Activated CD8-positive, alpha-beta memory T cell treated with anti-CD3 and anti-CD28 coated beads for 4 hours (primary cell): ENCODE data around the gene ATF7.
"Not testable (repeated sequence)": the region's sequence is repeated elsewhere in the genome, so short reads cannot be mapped to it uniquely, and the experiment has no call there.

Experiments used
- DNase-seq, 2 donors: peaks; one replicate each; pipeline ENCODE4 v3.0.0-alpha.2; 2020; ENCODE audit warnings: low read depth in 2 of 2

ATF7 gene

DNA sequence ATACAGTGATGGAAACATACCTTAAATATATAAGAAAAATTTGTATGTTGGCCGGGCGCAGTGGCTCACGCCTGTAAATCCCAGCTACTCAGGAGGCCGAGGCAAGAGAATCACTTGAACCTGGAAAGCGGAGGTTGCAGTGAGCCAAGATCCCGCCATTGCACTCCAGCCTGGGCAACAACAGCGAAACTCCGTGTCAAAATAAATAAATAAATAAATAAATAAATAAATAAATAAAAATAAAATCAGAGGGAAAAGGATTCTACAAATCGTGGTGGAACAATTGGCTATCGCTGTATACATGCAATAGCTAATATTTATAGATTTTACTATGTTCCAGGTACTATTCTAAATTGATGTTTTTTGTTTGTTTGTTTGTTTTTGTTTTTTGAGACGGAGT, 1.7 kb upstream of the ATF7 start:
- DNase-seq: no peak

DNA sequence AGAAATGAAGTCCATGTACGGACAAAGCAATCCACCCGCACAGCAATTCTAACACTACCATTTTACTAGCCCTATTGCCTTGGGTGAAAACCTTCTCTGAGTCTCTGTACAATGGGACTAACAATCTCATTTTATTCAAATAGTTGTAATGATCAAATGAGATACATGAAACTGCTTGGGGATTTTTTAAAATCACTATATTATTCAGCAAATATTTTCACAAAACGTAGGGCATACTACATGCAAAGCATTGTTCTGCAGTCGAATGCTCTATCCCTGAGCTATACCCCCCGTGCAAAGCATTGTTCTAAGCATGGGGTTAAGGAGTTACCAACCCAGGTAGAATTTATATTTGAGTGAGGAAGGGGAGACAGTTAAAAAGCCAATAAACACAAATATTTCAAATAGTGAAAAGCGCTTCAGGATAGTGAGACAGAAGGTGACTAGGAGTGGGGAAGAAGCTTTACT, 554 bp upstream of the ATF7 start:
- no peak for DNase-seq

DNA sequence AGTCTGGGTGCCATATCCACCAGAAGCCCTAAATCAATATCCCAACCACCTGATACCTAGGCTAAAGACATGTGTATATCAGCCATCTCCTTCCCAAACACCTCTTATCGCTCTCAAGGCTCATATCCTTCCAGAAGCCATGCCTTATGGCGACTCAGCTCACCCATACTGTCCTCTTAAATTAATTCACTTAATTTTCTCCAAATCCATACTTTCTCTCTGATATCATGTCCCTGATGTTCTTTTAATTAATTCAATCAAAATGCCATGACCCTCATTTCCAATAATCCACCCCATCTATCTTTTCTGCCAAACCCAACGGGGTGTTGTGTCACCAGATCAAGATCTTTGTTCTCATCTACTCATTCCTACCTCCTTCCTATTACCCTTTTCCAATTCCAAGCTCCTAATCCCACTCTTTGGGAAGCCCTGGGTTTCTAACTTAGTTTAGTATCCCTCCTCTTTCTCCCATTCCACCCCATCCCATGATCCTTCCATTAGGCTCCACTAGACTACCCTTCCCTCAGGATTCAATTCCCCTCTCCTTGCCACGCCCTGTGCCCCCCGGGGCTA, 723 bp downstream of the ATF7 start:
- DNase-seq: no peak

DNA sequence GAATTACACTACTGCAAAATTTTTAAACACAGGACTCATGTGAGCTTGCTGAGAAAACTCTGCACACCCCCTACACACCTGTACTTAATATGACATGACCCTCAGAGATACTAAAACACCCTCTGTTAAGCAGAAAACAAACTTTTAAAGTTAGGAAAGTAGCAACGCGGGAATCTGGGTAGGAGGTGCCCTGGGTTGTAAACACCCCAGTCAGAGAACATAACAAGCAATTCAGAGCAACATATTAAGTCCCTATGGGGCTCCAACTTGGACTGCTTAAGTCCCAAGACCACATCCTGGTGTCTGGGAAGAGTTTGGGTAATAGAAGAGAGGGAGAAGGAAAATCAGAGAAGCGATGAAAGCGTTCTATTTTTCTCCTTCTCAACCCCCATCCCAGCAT, 1.2 kb downstream of the ATF7 start:
- DNase-seq: no peak

DNA sequence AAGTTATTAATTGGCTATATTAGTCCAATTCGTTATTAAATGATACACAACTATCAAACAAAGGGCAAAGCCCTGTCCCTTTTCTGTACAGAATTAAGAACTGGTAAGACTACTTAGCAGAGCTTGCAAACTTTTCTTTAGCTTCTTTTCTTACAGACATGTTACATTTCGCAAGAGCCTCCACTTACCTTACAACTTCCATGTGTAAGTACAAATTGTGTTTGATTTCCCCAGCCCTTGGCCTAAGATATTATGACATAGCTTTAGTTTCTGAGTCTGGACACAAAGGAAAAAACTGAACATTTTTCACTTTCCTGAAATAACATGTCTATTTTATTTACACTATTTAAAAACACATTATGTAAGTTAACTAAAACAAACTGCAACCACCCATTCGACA, 1.7 kb downstream of the ATF7 start:
- DNase-seq: no peak

DNA sequence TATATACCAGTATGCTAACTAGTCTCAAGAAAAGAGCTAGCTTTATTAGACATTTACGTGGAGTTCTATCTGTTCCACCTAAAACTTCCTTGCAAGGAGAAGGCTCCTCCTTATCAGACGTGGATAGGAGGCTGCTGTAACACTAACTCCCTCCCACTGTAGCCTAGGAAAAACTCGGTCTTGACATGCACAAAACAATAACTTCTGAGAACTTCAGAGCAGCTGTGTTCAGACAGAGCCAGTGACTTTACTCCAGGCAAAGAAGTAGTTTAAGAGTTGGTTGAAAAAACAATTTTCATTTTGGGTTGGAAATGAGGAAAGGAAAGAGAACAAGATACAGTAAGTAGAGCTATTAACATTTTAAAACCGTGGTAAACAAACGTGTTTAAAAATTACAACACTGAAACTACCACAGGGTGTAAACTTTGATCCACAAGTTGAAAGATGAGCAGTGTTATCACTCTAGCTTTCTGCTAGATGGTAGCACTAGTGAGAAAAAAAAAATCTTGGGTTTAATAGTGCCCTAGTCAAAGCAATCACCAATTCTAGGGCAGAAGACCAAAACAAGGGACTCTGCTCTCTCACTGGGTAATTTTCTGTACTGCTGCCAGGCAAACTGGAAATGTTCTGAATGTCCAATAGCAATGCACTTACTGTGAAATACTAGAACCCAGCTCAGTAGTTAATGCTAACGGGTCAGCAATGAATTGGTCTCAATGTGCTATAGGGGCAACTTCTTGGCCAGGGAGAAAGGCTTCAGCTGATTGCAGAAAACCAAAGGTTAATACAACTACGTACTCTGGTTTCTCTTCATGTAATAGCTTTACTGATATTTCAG, 2.4 kb downstream of the ATF7 start:
- DNase-seq: no peak

DNA sequence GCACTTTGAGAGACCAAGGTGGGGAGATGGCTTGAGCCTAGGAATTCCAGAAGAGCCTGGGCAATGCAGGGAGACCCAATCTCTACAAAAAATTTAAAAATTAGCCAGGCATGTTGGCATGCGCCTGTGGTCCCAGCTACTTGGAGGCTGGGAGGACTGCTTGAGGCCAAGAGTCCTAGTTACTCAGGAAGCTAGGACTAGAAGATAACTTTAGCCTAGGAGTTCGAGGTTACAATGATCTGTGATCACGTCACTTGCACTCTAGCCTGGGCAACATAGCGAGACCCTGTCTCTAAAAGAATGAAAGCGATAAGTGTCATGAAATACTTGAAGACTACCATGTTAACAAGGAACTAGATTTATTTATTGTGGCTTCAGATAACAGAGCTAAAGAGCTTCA, 3.5 kb downstream of the ATF7 start:
- no peak for DNase-seq

DNA sequence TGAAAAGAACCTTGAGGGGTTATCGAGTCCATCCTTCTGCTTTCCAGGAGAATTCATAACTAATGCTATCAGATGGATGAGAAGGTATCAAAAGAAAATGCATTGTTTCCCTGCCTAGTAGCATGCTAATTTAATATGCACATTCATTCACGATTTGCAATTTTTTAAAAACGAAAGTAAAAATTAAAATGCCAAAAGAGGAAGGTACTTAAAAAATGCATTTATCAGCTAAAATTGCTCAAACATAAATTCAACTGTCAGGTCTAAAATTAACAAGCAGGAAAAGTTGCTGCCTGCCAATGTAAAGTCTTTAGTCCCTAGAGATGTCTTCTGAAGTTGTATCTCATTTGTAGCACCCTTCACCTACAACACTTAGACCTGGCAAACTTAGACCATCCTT, 7.9 kb downstream of the ATF7 start:
- no peak for DNase-seq

DNA sequence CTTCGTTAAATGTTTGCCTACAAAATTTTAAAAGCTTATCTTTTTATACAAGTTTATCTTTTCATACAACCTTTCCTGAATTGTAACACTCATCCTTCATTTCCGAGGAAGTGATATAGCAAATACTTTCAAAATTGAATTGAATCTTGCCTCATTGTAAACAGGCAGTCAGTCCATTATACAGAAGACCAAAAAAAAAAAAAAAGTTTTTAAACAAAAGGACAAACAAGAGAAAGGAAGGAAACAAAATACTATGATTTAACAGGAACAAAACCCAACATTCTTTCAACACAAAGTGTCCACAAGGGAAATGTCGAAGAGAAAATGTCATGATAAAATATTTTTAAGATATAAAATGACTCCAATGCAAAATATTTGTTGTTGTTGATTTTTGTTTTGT, 8.5 kb downstream of the ATF7 start:
- no peak for DNase-seq

DNA sequence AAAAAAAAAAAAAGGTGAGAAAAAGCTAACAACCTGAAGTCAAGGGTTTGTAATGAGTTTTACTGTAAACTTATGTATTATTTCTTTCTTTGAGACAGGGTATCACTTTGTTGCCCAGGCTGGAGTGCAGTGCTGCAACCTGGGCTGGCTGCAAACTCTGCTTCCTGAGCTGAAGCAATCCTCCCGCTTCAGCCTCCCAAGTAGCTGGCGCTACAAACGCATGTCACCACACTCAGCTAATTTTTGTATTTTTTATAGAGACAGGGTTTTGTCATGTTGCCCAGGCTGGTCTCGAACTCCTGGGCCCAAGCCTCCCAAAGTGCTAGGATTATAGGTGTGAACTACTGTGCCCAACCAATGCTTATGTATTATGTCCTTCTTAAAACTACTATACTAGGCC, 9.2 kb downstream of the ATF7 start:
- DNase-seq: no peak

DNA sequence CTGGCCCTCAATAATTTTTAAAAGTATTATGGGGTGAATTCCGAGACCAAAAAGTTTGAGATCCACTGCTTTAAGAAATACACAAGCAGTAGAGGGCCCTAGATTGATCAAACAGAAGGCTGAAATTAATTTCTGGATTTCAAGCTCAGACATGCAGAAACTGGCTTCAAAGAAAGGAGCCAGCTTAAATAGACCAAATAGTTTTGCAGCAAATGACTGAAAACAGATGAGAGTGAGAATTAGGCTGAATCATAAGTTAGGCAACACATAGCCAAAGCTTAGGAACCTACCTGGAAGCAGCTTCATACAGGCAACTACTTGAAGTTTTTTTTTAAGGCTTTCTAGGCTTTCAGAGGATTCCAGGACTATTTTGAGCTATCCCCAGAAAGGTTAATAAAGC, 12.4 kb downstream of the ATF7 start:
- DNase-seq: no peak

DNA sequence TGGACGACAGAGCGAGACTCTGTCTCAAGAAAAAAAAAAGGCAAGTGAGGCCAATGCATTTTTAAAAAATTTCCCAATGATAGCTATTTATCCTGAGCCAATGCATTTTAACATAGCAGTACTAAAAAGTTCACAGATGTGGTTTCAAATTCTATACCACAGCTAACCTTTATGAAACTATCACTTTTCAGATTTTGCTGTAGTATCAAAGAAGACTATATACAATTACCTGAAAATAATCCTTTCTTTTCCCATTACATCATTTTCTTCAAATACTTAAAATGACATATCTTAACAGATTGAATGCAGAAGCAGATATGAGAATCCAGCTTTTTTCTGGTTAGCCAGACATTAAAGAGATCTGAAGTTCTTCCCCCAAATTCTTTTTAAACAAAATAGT, 13.2 kb downstream of the ATF7 start:
- DNase-seq: no peak

DNA sequence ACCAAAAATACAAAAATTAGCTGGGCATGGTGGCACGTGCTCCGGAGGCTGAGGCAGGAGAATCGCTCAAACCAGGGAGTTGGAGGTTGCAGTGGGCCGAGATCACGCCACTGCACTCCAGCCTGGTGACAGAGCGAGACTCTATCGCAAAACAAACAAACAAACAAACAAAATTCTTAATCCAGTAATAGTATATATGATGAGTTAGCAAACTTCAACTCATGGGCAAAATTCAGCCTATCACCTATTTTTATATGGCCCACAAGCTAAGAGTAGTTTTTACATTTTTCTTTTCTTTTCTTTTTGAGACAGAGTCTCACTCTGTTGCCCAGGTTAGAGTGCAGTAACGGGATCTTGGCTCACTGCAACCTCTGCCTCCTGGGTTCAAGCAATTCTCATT, 14.9 kb downstream of the ATF7 start:
- no peak for DNase-seq

DNA sequence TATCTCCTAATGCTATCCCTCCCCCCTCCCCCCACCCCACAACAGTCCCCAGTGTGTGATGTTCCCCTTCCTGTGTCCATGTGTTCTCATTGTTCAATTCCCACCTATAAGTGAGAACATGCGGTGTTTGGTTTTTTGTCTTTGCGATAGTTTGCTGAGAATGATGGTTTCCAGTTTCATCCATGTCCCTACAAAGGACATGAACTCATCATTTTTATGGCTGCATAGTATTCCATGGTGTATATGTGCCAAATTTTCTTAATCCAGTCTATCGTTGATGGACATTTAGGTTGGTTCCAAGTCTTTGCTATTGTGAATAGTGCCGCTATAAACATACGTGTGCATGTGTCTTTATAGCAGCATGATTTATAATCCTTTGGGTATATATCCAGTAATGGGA, 19.5 kb downstream of the ATF7 start:
- not testable (repeated sequence) for DNase-seq

DNA sequence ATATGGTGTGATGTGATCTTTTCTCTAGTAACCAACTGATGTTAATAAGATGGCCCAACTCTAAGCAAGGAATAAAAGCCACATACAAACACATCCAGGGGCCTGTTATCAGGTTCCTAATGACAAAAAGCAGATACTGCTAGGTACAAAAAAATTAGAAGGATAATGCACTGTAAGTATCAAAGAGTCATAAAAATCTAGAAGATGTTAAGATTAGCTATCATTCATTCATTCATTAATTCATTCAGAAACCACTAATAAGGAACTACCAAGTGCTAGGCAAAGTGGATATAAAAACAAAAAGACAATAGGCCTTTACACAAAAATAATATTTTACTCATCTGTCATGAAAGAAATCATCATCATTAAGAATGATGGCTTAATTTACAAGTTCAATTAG, 21.6 kb downstream of the ATF7 start:
- DNase-seq: no peak

DNA sequence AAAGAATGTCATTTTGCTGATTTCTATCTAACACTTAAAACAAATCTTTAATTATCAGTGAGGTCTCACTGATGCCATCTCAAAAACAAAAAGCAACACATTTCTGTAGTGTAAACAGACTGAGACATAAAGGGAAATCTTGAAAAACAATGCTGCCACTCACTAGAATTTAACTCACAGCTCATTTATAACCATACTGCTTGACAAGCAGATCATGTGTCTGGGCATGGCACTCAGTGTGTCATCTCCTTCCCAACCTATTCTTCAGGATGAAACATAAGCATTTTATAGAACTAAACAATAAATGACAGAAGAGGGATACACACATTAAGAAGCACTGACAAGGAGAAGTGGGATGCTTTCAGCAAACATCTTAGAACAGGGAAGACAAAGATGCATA, 22.4 kb downstream of the ATF7 start:
- DNase-seq: no peak

DNA sequence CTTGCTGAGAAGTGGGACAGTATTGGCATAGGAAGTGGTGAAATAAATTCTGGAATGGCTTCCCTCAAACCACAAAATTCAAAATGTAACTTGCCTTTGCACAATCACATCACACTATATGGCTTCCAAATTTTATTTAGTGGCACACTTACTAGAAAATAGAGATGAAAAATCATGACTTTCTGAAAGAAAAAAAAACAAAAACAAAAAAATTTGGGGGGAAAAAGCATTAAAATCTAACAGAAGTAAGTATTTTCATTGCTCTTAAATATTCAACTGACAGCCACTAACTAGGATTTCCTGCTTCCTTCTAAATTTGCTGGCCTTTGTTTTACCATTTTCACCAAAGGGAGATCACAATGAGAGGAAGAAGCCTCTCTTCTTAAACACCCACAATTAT, 23.0 kb downstream of the ATF7 start:
- no peak for DNase-seq

DNA sequence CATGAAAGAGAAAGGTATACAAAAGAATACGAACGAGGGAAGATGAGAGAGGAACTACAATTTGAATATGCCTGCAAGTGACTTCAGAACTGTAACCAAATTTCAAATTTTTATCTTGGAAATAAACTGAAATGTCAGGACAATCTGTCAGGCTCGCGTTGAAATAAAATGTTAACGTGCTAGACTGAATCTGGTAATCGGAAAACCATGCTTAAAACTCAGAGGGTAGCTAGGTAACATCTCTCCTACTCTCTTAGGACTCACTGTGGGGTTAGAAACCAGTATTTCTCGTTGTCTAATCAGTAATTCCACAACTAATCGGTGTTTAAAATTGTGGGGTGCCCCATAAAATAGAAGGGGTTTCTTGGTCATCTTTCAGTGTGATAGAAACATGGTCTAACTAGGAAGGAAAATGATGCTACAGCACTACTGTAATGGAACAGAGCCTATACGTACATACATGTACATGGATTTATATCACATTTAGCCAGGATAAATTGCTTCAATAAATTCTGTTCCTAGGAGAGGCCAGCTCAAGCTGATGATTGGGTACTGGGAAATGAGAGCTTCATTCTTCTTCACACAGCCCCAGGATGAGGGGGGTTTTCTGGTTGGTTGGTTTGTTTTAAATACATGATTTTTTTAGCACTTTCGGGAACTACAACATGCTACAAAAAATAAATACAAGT, 23.9 kb downstream of the ATF7 start:
- DNase-seq: no peak

DNA sequence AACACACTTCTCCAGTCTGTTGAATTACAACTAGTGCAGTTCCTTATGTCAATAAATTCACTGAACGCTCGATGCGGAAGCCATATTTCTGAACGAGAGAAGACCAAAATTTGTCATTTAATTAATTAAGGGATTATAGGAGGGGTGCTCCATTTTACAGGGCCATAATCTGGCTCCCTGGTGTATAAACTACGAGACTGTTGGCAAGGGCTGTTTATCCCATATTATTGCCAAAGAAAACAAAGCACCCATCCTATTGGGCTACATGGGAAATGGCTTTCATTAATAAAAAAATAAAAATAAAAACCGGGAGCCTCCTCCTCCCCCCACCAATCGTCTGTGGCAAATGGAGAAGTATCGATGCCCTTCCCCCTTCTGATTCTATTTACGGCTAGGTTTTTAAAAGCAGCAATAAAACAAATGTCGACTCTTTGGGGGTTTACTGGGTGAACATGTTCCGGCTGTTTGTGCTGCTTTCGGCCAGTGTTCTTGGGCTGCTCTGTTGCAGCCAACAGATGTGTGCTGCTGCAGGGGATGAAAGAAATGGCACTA, 24.8 kb downstream of the ATF7 start:
- DNase-seq: no peak

DNA sequence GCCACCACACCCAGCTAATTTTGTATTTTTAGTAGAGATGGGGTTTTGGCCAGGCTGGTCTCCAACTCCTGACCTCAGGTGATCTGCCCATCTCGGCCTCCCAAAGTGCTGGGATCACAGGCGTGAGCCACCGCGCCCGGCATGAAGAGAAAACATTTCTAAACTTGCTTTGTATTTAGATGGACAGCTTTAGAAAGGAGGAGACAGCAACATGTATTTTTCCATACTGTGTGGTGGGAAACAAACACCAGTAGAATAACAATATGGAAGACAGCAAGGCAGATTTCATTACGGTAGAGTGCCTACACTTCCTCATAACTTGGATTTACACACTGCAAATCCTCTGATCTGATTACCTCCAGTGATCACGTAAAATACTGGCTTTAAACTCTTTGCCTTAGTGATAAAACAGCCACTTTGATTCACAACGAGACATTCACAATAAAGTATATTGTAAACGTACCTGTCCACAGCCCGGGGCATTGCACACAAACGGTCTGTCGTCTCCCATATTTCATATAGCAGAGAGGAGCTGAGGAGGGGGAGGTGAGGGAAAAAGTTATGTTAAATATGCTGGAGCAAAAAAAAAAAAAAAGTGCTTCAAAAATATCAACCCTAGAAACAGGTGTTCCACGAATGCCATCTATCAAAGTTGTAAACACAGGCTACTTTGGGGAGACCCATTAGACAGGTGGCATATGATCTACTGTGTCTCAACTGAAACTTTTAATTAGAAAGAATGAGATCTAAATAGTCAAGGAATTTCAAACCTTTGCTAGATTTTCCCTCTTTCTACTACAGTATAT, 25.5 kb downstream of the ATF7 start:
- no peak for DNase-seq

DNA sequence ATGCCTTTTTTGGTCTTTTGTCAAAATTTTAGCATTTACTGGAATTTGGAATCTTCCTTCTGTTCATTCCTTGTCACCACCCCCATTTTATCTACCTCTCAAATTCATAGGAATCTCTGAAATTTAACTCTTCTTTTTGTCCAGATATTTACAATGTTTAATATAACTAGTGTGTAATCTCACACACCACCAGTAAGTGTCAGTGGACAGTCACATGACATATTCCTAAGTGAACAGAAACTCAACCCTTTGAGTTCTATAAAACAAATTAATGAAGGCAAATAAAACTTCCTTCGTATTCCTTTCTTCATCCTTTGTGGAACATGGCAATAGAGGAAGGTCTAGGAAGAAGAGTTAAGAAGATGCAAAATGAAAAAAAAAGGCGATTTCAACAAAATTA, 26.6 kb downstream of the ATF7 start:
- no peak for DNase-seq

DNA sequence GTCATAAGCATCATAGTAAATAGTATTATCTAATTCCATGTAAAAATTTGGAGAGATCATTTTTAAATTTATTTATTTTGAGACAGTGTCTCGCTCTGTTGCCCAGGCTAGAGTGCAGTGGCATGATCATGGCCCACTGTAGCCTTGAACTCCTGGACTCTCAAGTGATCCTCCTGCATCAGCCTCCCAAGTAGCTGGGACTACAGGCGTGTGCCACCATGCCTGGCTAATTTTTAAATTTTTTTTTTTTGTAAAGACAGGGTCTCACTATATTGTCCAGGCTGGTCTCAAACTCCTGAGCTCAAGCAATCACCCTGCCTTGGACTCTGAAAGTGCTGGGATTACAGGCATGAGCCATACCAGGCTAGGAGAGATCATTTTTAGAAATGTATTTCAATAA, 27.2 kb downstream of the ATF7 start:
- DNase-seq: not testable (repeated sequence)
